D721Med (cell line): ENCODE results near the gene GGNBP2.

ENCODE experiments used
- DNase-seq: peaks from one replicate; pipeline ENCODE4 v3.0.0; 2011; ENCODE audit warnings: low spot score; ENCODE audit not compliant: insufficient read length
- FAIRE-seq: peaks from 2 replicates; lab custom pipeline; 2011; peaks lifted over from hg19 to GRCh38; lab: Jason Lieb, UNC
- TF ChIP-seq, protein P1 (sequence below): IDR thresholded peaks from 2 replicates; pipeline ENCODE4 v1.5.1; 2012; ENCODE audit warnings: mild to moderate bottlenecking, control low read depth; ENCODE audit not compliant: insufficient read depth; ENCODE audit errors: missing control alignments

The GGNBP2 gene

DNA sequence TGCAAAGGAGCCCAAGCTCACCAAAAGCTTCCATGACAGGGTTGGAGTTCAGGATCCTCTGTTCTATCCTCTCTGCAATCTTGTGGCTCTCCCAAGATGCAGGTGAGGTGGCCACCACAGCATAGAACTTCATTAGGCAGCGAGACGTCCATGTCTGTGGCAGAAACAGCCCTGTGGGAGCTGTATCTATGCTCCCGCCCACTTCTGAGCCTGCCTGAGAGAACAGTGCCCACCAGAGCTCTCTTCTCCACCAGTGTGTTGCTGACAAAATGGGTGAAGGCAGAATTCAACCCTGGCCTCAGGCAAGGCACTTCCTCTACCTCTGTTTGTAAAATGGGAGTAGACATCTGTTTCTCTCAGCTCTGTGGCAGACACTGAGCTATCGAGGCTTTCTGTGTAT, 28.9 kb upstream of the GGNBP2 start:
- DNase-seq (no peak), FAIRE-seq (no peak)
- TF ChIP-seq, protein P1, sequence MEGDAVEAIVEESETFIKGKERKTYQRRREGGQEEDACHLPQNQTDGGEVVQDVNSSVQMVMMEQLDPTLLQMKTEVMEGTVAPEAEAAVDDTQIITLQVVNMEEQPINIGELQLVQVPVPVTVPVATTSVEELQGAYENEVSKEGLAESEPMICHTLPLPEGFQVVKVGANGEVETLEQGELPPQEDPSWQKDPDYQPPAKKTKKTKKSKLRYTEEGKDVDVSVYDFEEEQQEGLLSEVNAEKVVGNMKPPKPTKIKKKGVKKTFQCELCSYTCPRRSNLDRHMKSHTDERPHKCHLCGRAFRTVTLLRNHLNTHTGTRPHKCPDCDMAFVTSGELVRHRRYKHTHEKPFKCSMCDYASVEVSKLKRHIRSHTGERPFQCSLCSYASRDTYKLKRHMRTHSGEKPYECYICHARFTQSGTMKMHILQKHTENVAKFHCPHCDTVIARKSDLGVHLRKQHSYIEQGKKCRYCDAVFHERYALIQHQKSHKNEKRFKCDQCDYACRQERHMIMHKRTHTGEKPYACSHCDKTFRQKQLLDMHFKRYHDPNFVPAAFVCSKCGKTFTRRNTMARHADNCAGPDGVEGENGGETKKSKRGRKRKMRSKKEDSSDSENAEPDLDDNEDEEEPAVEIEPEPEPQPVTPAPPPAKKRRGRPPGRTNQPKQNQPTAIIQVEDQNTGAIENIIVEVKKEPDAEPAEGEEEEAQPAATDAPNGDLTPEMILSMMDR: no peak

DNA sequence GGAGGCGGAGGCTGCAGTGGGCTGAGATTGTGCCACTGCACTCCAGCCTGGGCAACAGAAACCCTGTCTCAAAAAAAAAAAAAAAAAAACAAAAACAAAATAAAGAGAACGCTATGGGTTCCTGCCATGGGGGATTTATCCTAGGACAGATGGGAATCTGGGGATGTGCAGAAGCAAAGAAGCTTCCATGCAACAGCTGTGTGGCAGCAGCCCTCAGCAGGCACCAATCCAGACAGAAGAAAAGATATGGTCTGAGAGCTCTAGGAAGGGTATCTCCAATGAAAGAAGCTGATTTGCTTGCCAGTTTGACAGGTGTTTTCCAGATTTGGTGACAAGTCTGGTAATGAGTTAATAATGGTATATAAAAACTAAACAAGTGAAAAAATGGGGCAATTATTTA, 21.6 kb upstream of the GGNBP2 start:
- no peak for FAIRE-seq
- TF ChIP-seq, protein P1: no peak
- DNase-seq: no peak

DNA sequence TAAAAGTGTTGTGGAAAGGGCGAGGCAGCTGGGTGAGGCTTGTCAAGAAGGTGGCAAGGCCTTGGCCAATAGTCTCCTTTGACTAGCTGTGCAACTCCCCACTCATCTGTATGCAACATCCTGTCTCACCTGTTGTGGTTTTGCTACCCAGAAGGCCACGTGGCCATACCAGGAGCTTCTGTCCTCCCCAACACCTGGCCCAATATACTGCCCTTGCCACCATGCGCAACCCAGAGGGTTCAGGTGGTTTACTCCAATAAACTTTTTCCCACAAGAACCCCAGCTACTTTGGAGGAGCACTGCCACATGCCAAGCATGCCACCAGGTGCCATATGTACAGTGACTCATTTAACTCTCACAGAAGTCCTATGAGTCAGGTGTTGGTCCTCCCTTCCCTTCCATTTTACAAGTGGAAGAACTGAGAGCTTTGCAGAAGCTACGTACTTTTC, 20.3 kb upstream of the GGNBP2 start:
- TF ChIP-seq, protein P1: no peak
- DNase-seq (no peak), FAIRE-seq (no peak)

DNA sequence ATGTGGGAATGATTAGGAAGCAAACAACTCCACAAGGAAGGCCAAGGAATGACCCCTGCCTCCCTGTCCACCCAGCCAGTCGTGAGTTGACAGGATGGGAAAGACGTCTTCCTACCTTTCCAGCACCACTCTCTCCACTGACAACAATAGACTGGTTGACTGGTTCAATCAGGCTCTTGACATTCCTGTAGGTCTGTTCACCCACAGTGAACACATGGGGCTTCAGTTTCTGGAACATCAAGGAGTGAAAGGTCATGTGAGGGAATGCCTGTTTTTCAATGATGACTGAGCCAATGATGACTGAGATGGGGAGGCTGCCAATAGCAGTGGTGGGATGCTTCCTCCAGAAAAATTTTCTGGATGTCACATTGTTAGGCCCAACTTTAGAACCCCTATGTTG, 19.6 kb upstream of the GGNBP2 start:
- FAIRE-seq: no peak
- no peak for DNase-seq
- TF ChIP-seq, protein P1: no peak

DNA sequence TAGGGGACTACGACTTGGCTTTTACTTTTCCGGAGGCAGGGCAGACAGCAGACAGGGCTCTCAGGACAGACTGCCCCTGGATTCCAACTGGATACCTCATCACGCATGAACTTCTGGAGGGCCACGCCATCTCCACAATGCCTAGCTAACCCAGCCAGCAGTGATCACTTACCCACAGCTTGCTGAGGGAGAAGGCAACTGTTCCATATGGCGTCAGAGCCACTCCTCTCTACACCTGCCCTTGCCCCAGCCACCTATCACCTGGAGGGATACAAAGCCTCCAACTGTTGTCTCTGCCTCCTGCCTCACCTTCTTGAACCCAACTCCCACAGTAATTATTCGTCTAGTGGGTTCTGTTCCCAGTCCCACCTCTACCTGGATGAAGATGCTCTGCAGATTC, 18.8 kb upstream of the GGNBP2 start:
- FAIRE-seq: no peak
- TF ChIP-seq, protein P1: no peak
- DNase-seq: no peak

DNA sequence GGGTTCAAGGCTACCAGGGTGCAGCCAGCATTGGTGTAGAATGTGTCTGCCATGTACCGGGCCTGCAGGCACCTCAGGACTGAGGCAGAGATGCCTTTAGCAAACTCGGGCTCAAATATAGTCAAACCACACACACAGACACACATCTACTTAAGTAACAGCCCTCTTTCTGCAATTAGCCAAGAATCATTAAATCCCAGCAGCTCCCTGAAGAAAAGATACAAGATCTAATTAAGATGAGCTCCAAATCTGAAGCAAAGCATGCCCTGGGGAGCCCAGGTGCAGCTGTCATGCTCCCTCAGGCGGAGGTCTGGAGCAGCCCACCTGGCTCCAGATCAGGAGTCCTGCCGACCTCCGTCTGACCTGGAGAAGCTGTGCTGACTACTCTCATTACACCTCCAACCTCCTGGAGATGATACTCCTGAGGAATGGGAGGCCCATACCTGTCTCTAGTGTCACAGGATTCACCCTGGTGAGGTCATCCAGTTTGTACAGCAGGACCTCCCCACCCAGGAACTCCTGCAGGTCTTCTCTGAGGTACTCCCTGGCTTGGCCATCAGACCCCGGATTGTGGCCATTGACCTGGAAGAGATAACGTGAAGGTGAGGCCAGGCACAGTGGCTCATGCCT, 17.0 kb upstream of the GGNBP2 start:
- TF ChIP-seq, protein P1: no peak
- FAIRE-seq: no peak
- no peak for DNase-seq

DNA sequence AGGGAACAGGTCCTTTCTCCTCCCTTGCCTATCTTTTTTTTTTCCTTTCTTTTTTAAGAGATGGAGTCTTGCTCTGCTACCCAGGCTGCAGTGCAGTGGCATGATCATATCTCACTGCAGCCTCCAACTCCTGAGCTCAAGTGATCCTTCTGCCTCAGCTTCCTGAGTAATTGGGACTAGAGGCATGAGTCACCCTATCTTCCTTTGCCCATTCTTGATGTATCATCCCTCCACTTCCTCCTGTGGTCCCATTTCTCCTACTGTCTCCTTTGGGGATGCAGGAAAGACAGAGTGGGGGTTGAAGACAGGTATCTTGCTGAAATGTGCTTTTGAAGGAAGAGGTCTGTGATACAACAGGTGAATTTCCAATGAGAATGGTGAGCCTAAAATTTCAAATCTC, 15.6 kb upstream of the GGNBP2 start:
- TF ChIP-seq, protein P1: no peak
- no peak for DNase-seq
- FAIRE-seq: no peak
